GM19023 (cell line): ENCODE measurements around the gene CAVIN3.

Experiments
- ATAC-seq: cut with Tn5 transposase; IDR thresholded peaks from one replicate; pipeline ENCODE4 v1.9.1; 2021; ENCODE audit warnings: mild to moderate bottlenecking, moderate library complexity; ENCODE audit not compliant: unreplicated experiment

The CAVIN3 gene

GRCh38 chr11:6271598-6271997, 48.7 kb downstream of the CAVIN3 start:
- ATAC-seq, result no peak

GRCh38 chr11:6270584-6271246, 49.6 kb downstream of the CAVIN3 start:
- no peak for ATAC-seq

- ATAC-seq, result no peak
Observed at GRCh38 chr11:6269994-6270393, 50.3 kb downstream of the CAVIN3 start.
